ENCODE measurements around the gene MCM3. TPM values are rescaled to one million over a fixed set of nuclear protein-coding genes. Genes with fewer than 3 reads are reported as not detected.

The MCM3 gene
- total RNA-seq, 1 donor from 2014 or later, result 23.4 TPM

- no peak overlapping the region for H3K4me3 ChIP-seq (ENCODE audit: low read depth, low read length)
- H3K27me3 ChIP-seq (ENCODE audit: control insufficient read depth, insufficient read depth, low read length), result no peaks in the 10 kb centered on the region
- TF ChIP-seq, protein P1, sequence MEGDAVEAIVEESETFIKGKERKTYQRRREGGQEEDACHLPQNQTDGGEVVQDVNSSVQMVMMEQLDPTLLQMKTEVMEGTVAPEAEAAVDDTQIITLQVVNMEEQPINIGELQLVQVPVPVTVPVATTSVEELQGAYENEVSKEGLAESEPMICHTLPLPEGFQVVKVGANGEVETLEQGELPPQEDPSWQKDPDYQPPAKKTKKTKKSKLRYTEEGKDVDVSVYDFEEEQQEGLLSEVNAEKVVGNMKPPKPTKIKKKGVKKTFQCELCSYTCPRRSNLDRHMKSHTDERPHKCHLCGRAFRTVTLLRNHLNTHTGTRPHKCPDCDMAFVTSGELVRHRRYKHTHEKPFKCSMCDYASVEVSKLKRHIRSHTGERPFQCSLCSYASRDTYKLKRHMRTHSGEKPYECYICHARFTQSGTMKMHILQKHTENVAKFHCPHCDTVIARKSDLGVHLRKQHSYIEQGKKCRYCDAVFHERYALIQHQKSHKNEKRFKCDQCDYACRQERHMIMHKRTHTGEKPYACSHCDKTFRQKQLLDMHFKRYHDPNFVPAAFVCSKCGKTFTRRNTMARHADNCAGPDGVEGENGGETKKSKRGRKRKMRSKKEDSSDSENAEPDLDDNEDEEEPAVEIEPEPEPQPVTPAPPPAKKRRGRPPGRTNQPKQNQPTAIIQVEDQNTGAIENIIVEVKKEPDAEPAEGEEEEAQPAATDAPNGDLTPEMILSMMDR (IDR thresholded peaks at IDR 0.05; ENCODE audit: insufficient read depth, low read length, severe bottlenecking), result no peak
- FAIRE-seq, result no peak
- DNase-seq (ENCODE audit: low read depth), result no peak
- H3K36me3 ChIP-seq (ENCODE audit: control insufficient read depth, insufficient read depth, low read length), result peaks cover 4% of the 10 kb centered on the region
These were observed 23.9 kb downstream of the MCM3 start for GRCh38 chr6:52260634-52261033.

GRCh38 chr6:52255434-52255833 is 29.1 kb downstream of the MCM3 start:
- H3K36me3 ChIP-seq (ENCODE audit: control insufficient read depth, insufficient read depth, low read length), result no peaks in the 10 kb centered on the region
- no peak for FAIRE-seq
- no peak for DNase-seq (ENCODE audit: low read depth)
- H3K27me3 ChIP-seq (ENCODE audit: control insufficient read depth, insufficient read depth, low read length), result peaks cover 5% of the 10 kb centered on the region
- no peak overlapping the region for H3K4me3 ChIP-seq (ENCODE audit: low read depth, low read length)
- TF ChIP-seq, protein P1 (IDR thresholded peaks at IDR 0.05; ENCODE audit: insufficient read depth, low read length, severe bottlenecking), result no peak

GRCh38 chr6:52254731-52255378 is 29.7 kb downstream of the MCM3 start:
- H3K27me3 ChIP-seq (ENCODE audit: control insufficient read depth, insufficient read depth, low read length), result peaks cover 5% of the 10 kb centered on the region
- FAIRE-seq, result no peak
- TF ChIP-seq, protein P1 (IDR thresholded peaks at IDR 0.05; ENCODE audit: insufficient read depth, low read length, severe bottlenecking), result no peak

DNA sequence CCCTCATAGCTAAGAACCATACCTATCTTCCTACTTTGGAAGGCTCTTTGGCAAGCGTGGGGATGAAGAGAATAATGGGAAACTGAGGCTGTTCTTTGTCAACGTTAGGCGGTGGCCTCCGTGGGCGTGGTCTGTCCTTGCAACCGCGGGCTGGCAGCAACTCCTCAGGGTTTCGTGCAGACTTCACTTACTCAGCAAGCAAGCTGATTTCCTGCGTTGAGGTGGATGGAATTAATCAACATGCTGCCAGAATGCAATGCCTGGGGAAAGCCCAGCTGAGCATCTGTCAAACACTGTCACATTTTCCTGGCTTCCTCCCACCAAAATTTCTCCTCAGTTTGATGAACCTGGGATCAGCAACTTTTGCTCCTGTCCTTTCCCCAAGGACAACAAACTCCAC is 31.0 kb downstream of the MCM3 start:
- FAIRE-seq (peak; percentile 90), DNase-seq (ENCODE audit: low read depth) (peak; percentile 13)
- TF ChIP-seq, protein P1 (IDR thresholded peaks at IDR 0.05; ENCODE audit: insufficient read depth, low read length, severe bottlenecking), result no peak
- H3K4me3 ChIP-seq (ENCODE audit: low read depth, low read length), result no peak overlapping the region
- peaks cover 5% of the 10 kb centered on the region for H3K27me3 ChIP-seq (ENCODE audit: control insufficient read depth, insufficient read depth, low read length)
- no peaks in the 10 kb centered on the region for H3K36me3 ChIP-seq (ENCODE audit: control insufficient read depth, insufficient read depth, low read length)

More at GRCh38 chr6:52254731-52255378, 29.7 kb downstream of the MCM3 start:
- no peaks in the 10 kb centered on the region for H3K36me3 ChIP-seq (ENCODE audit: control insufficient read depth, insufficient read depth, low read length)
- no peak overlapping the region for H3K4me3 ChIP-seq (ENCODE audit: low read depth, low read length)
- DNase-seq (ENCODE audit: low read depth), result no peak

- no peak for FAIRE-seq
These were observed 33.4 kb downstream of the MCM3 start for GRCh38 chr6:52251113-52251512.

More at GRCh38 chr6:52251113-52251512, 33.4 kb downstream of the MCM3 start:
- H3K4me3 ChIP-seq (ENCODE audit: low read depth, low read length), result no peak overlapping the region
- DNase-seq (ENCODE audit: low read depth), result no peak
- peaks cover 5% of the 10 kb centered on the region for H3K27me3 ChIP-seq (ENCODE audit: control insufficient read depth, insufficient read depth, low read length)
- no peaks in the 10 kb centered on the region for H3K36me3 ChIP-seq (ENCODE audit: control insufficient read depth, insufficient read depth, low read length)
- TF ChIP-seq, protein P1 (IDR thresholded peaks at IDR 0.05; ENCODE audit: insufficient read depth, low read length, severe bottlenecking), result no peak
